GM12873 (cell line): ENCODE measurements around the gene MON2.

Source experiments
- TF ChIP-seq, protein P1 (sequence below): IDR thresholded peaks from 2 replicates; pipeline ENCODE4 v1.5.1; 2012; ENCODE audit warnings: low read depth, mild to moderate bottlenecking, moderate library complexity, low read length, control low read depth; ENCODE audit not compliant: insufficient read depth; ENCODE audit errors: missing control alignments

The MON2 gene

GRCh38 chr12:62581288-62582064 is 114.8 kb downstream of the MON2 start:
- TF ChIP-seq, protein P1, sequence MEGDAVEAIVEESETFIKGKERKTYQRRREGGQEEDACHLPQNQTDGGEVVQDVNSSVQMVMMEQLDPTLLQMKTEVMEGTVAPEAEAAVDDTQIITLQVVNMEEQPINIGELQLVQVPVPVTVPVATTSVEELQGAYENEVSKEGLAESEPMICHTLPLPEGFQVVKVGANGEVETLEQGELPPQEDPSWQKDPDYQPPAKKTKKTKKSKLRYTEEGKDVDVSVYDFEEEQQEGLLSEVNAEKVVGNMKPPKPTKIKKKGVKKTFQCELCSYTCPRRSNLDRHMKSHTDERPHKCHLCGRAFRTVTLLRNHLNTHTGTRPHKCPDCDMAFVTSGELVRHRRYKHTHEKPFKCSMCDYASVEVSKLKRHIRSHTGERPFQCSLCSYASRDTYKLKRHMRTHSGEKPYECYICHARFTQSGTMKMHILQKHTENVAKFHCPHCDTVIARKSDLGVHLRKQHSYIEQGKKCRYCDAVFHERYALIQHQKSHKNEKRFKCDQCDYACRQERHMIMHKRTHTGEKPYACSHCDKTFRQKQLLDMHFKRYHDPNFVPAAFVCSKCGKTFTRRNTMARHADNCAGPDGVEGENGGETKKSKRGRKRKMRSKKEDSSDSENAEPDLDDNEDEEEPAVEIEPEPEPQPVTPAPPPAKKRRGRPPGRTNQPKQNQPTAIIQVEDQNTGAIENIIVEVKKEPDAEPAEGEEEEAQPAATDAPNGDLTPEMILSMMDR, result peak; percentile 61

DNA sequence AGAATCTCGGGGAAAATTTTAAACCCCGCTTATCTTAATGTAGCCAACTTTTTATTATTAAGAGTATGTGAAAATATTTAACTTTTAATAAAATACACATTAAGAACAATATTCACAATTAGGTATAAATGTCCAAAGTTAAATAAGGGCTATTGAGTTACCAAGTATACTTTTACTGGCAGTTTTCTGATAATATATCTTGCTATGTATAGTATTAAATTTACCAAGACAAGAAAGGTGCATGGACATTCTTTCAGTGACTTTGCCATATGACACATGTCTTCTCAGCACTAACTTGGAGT is 115.4 kb downstream of the MON2 start:
- TF ChIP-seq, protein P1, result no peak

- TF ChIP-seq, protein P1, result no peak
These were observed 118.0 kb downstream of the MON2 start for GRCh38 chr12:62584619-62585018.

GRCh38 chr12:62586850-62587249 is 120.2 kb downstream of the MON2 start:
- TF ChIP-seq, protein P1, result no peak

- TF ChIP-seq, protein P1, result no peak
These were observed 122.3 kb downstream of the MON2 start for GRCh38 chr12:62588916-62589315.

DNA sequence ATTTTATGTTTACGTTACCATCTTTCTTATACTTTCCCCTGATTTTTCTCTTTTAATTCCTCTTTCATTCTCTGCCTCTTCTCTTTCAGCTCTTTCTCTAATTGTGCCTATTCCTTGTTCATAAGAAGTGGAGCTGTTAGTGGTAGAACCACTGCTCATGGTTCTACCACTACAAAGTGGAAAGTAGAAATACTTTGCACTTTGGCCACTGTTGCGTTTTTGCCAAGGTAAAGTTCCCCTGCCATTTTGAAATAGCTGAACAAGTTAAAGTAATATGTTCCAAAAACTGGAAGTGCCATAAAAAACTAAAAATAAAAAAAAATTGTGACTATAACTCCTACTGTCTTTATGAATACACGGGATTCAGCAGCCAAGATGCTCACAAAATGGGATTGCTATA is 130.6 kb downstream of the MON2 start:
- TF ChIP-seq, protein P1, result no peak

DNA sequence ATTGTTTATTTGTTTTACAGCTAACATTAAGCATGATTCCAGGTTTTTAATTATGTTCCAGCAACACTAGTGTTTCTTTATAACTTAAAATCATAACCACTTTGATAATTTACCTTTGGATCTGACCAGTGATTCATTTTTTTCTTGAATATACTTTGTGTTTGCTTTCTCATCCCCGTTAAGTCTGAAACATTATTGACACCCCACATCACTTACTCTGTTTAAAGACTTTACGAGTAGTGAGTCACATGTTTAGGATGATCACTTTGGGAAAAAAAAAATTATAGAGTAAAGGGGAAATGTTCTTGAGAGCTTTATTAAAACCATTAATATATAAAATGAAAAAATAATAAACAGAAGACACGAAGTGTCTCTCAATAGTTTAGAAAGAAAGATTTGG is 132.2 kb downstream of the MON2 start:
- TF ChIP-seq, protein P1, result no peak
